Measurements from ENCODE around the gene DAZL. TPM values are rescaled to one million over a fixed set of nuclear protein-coding genes. Genes with fewer than 3 reads are reported as not detected.
A peak's percentile ranks its signal among the peaks of the same experiment; 100 is the strongest.

The DAZL gene
- total RNA-seq, 1 donor from 2014 or later: 2.9 TPM

GRCh38 chr3:16545413-16546185 is 59.6 kb downstream of the DAZL start:
- peak; percentile 8 for DNase-seq (ENCODE audit: low spot score)

- DNase-seq (ENCODE audit: low spot score): no peak
Measured at GRCh38 chr3:16543242-16543864, 61.9 kb downstream of the DAZL start.

DNA sequence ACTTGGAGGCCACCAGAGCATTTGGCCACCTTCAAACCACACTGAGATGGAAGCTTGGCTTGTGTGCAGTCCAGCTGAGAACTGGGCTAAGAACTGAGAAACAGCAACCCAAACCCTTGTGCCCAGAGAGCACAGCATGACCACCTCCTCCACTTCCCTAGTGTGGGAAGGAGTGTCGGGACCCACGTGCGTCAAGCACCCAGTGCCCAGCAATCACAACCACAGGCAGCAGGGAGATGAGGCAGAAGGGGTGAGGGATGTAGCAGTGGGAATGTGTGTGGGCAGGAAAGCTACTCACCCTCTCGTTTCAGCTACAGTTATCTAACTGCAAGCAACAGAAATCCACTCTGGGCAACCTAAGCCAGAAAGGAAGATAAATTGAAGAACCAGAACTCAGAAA is 66.7 kb downstream of the DAZL start:
- DNase-seq (ENCODE audit: low spot score): no peak

DNA sequence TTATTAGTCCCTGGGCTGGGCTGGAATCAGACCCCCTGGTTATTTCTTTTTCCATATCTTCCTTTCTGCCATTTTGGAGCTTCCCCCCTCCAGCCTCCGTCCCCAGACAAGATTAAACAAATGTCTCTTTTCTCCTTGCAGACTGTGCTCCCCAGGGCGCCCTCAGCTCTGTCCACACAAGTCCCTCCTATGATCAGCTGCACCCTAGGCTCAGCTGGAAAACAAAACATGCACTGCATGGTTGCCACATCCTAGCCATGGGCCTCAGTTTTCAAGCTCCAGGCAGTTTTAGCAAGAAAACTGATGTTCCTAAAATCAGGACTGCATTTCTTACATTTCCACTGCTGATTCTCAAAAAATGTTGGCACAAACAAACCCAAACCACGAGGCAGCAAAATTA is 68.2 kb downstream of the DAZL start:
- no peak for DNase-seq (ENCODE audit: low spot score)

Other genes with a start within 250 kb of the DAZL start
- 21.2 TPM for gene RFTN1, start 91.7 kb downstream of the DAZL start, total RNA-seq (ENCODE audit: insufficient read depth, low replicate concordance)